HepG2 (cell line): Measurements from ENCODE around the gene CBFA2T2.

ENCODE experiments used
- BHLHE40 ChIP-seq: IDR thresholded peaks from 2 replicates; pipeline ENCODE4 v1.6.1; 2011; ENCODE audit warnings: low read length, improper control_type of control experiment
- CCDC6 ChIP-seq: sonication (generic); formaldehyde crosslinking; IDR thresholded peaks from 2 replicates; pipeline ENCODE4 v1.8.1; 2022; ENCODE audit warnings: mild to moderate bottlenecking, missing genetic modification reagents, moderate library complexity
- CHD4 ChIP-seq: fragments of 200-600 bp; sonication (generic); IDR thresholded peaks from 2 replicates; pipeline ENCODE4 v1.7.0; 2017; ENCODE audit warnings: mild to moderate bottlenecking, low read length, borderline replicate concordance
- PAF1 ChIP-seq: IDR thresholded peaks from 2 replicates; pipeline ENCODE4 v1.6.1; 2016; ENCODE audit warnings: missing genetic modification reagents, missing compliant biosample characterization
- ZFP36 ChIP-seq: fragments of 150-350 bp; IDR thresholded peaks from 2 replicates; pipeline ENCODE4 v1.6.1; 2018; ENCODE audit warnings: borderline replicate concordance, low read length, low read depth; ENCODE audit not compliant: partially characterized antibody
- ZKSCAN1 ChIP-seq: fragments of 150-350 bp; IDR thresholded peaks from 2 replicates; pipeline ENCODE4 v1.6.1; 2014; ENCODE audit warnings: low read length
- TF ChIP-seq, protein P1 (sequence below): fragments of 450-650 bp; IDR thresholded peaks from 2 replicates; pipeline ENCODE4 v1.6.1; 2016
- TF ChIP-seq, protein P2 (sequence below): sonication (generic); formaldehyde crosslinking; IDR thresholded peaks from 2 replicates; pipeline ENCODE4 v1.5.0; 2020; ENCODE audit warnings: mild to moderate bottlenecking, missing genetic modification reagents, moderate library complexity

DNA sequence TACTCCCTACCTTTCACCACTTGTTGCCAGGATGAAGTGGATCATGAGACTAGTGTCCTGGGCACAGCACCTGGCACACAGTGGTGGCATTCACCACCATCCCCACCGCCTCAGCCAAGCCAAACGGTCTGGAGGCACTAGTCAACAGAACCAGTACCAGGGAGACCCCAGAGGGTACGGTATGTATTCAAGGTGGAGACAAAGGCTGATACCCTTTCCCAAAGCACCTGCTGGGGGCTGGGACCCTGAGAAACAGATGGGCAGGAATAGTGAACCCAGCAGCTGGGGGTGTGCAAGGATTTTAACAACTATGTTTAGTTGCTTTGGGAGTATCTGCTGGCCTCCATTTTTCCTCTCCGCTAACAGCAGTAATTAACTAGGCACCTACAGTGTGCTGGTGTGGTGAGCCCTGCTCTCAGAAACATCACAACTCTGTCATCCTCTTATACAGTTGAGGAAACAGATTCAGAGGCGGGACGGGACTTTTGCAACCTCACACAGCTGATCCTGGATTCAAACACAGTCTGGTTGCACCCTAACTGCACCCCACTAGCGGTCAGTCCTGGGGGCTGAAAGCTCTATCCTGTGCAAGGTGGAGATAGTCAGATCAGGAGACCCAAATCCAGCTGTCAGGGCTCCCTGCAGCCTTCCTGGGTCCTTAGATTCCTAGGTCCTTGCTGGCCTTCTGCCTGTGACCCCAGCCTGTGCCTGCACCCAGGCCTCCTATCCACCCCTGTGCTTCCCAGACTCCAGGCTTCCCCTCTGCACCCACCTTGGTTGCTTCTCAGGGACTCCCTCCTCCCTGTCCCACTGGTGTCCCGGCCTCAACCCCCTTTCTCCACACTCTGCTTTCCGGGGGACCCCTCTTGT is 47.5 kb upstream of the CBFA2T2 start:
- TF ChIP-seq CCDC6 (no peak), ZKSCAN1 (no peak), BHLHE40 (no peak), ZFP36 (no peak), CHD4 (no peak), PAF1 (CRISPR knock-in tag) (no peak)
- TF ChIP-seq, protein P1, sequence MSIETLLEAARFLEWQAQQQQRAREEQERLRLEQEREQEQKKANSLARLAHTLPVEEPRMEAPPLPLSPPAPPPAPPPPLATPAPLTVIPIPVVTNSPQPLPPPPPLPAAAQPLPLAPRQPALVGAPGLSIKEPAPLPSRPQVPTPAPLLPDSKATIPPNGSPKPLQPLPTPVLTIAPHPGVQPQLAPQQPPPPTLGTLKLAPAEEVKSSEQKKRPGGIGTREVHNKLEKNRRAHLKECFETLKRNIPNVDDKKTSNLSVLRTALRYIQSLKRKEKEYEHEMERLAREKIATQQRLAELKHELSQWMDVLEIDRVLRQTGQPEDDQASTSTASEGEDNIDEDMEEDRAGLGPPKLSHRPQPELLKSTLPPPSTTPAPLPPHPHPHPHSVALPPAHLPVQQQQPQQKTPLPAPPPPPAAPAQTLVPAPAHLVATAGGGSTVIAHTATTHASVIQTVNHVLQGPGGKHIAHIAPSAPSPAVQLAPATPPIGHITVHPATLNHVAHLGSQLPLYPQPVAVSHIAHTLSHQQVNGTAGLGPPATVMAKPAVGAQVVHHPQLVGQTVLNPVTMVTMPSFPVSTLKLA: no peak
- TF ChIP-seq, protein P2, sequence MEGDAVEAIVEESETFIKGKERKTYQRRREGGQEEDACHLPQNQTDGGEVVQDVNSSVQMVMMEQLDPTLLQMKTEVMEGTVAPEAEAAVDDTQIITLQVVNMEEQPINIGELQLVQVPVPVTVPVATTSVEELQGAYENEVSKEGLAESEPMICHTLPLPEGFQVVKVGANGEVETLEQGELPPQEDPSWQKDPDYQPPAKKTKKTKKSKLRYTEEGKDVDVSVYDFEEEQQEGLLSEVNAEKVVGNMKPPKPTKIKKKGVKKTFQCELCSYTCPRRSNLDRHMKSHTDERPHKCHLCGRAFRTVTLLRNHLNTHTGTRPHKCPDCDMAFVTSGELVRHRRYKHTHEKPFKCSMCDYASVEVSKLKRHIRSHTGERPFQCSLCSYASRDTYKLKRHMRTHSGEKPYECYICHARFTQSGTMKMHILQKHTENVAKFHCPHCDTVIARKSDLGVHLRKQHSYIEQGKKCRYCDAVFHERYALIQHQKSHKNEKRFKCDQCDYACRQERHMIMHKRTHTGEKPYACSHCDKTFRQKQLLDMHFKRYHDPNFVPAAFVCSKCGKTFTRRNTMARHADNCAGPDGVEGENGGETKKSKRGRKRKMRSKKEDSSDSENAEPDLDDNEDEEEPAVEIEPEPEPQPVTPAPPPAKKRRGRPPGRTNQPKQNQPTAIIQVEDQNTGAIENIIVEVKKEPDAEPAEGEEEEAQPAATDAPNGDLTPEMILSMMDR (CRISPR knock-in tag): no peak
